ENCODE results near the gene EIF1AY. TPM values are rescaled to one million over a fixed set of nuclear protein-coding genes. Genes with fewer than 3 reads are reported as not detected.
A peak's percentile ranks its signal among the peaks of the same experiment; 100 is the strongest.

Gene EIF1AY
- total and polyA plus RNA-seq, 2 donors (not counting 1 experiment from before 2014, with no cell fraction given) = 30.5 TPM; not detected in 1

GRCh38 chrY:20576506-20576905 is 930 bp downstream of the EIF1AY start:
- no peak overlapping the region for H3K9ac ChIP-seq (ENCODE audit: low read length)

More at GRCh38 chrY:20576506-20576905, 930 bp downstream of the EIF1AY start:
- Histone ChIP-seq H2AFZ (ENCODE audit: insufficient read depth, low read depth, low read length, poor library complexity, severe bottlenecking) (no peak overlapping the region), H3K4me3 (ENCODE audit: control extremely low read depth in 1 of 5, extremely low read depth in 1 of 5, insufficient read depth in 1 of 5, low read depth in 2 of 5, low read length in 4 of 5) (peak overlapping the region in 2 of 5 experiments; percentile 84 to 86), H3K4me2 (replicated peaks; ENCODE audit: low read depth, low read length, poor library complexity, severe bottlenecking) (no peak overlapping the region), H3K9me3 (ENCODE audit: control extremely low read depth in 1 of 3, control insufficient read depth in 2 of 3, insufficient read depth in 1 of 3, low read length in 2 of 3) (no peaks in the 10 kb centered on the region), H3K4me1 (ENCODE audit: control insufficient read depth in 2 of 2, insufficient read depth in 2 of 2, low read length in 2 of 2) (peaks cover 0 to 15% of the 10 kb centered on the region in 2 donors), H3K27me3 (replicated peaks in 1 of 4; ENCODE audit: control extremely low read depth in 1 of 4, control insufficient read depth in 3 of 4, insufficient read depth in 4 of 4, low read length in 3 of 4) (no peaks in the 10 kb centered on the region), H4K20me1 (ENCODE audit: control insufficient read depth, insufficient read depth, low read length, poor library complexity, severe bottlenecking) (no peaks in the 10 kb centered on the region), H3K27ac (ENCODE audit: low read length in 2 of 2) (peak overlapping the region in 1 of 2 donors; percentile 94), H3K36me3 (replicated peaks in 1 of 2; ENCODE audit: control extremely low read depth in 1 of 2, control insufficient read depth in 1 of 2, extremely low read depth in 1 of 2, insufficient read depth in 2 of 2, low read length in 1 of 2) (peaks cover 0 to 10% of the 10 kb centered on the region in 2 experiments), H3K79me2 (ENCODE audit: control insufficient read depth, insufficient read depth, low read length) (no peaks in the 10 kb centered on the region)
- DNase-seq (peak; percentile 37), ATAC-seq (ENCODE audit: low read depth) (no peak)
- TF ChIP-seq EZH2 (IDR thresholded peaks at IDR 0.05; ENCODE audit: borderline replicate concordance, insufficient read depth, low read depth, low read length, poor library complexity, severe bottlenecking) = no peak
- TF ChIP-seq CTCF (IDR thresholded peaks at IDR 0.05) = peak; percentile 35
- CTCF ChIA-PET = interaction anchor here (0.8 to 1.1 kb wide), 4 partner anchors 164 to 683 kb away, joined by 3 to 4 read pairs (median 4); no protein-coding TSS in a partner anchor
- POLR2A ChIA-PET = interaction anchor here (0.5 to 0.7 kb wide), 2 partner anchors 691 to 1009 kb away, joined by 3 read pairs; no protein-coding TSS in a partner anchor
- H3K4me3 Mint-ChIP-seq = peak overlapping the region; percentile 88
- intact Hi-C loops (cut with micrococcal nuclease) = loop anchor here (1.0 to 10.0 kb wide), 4 partner anchors 164 to 1009 kb away; partner anchors contain the start of gene KDM5D
- no peaks in the 10 kb centered on the region for H3K9me3 Mint-ChIP-seq (ENCODE audit: insufficient read depth)
- H3K4me1 Mint-ChIP-seq = peaks cover 31% of the 10 kb centered on the region
- peak overlapping the region; percentile 93 for H3K27ac Mint-ChIP-seq
- no CpG with 5 or more reads among the region's 5 CpGs for WGBS (ENCODE audit: insufficient coverage)
- H3K27me3 Mint-ChIP-seq = no peaks in the 10 kb centered on the region
